ENCODE data around the gene PAQR3. TPM values are rescaled to one million over a fixed set of nuclear protein-coding genes. Genes with fewer than 3 reads are reported as not detected.

The PAQR3 gene
- polyA plus RNA-seq, 3 donors, result 2.7 to 5.6 (median 5.2) TPM

GRCh38 chr4:78907638-78908037 is 31.6 kb downstream of the PAQR3 start:
- Mint-ChIP-seq H3K36me3 (peaks cover 46 to 51% of the 10 kb centered on the region in 2 donors), H3K4me1 (no peaks in the 10 kb centered on the region), H3K27ac (no peak overlapping the region), H3K9me3 (no peaks in the 10 kb centered on the region), H3K27me3 (ENCODE audit: low read depth in 3 of 3) (no peaks in the 10 kb centered on the region), H3K4me3 (no peak overlapping the region)
- no peak overlapping the region for H3K4me2 ChIP-seq (replicated peaks; ENCODE audit: extremely low read depth, low read length, poor library complexity, severe bottlenecking)
- WGBS (ENCODE audit: insufficient coverage), result no CpG with 5 or more reads among the region's 6 CpGs
- H4K20me1 ChIP-seq (ENCODE audit: insufficient read depth, low read length), result no peaks in the 10 kb centered on the region
- H3K9ac ChIP-seq (ENCODE audit: insufficient read depth, low read length, poor library complexity, severe bottlenecking), result no peak overlapping the region
- no peaks in the 10 kb centered on the region for H3K79me2 ChIP-seq (ENCODE audit: insufficient read depth, low read length)
- H3K4me1 ChIP-seq (ENCODE audit: control insufficient read depth in 1 of 2, insufficient read depth in 2 of 2, low read length in 2 of 2), result no peaks in the 10 kb centered on the region
- no peak overlapping the region for H3K27ac ChIP-seq (ENCODE audit: low read depth in 1 of 2, low read length in 2 of 2)
- no peak for DNase-seq
- H3K36me3 ChIP-seq (replicated peaks in 1 of 2; ENCODE audit: control insufficient read depth in 1 of 2, insufficient read depth in 2 of 2, low read length in 2 of 2), result peaks cover 13 to 74% of the 10 kb centered on the region in 2 donors
- H2AFZ ChIP-seq (ENCODE audit: insufficient read depth, low read depth, low read length, poor library complexity, severe bottlenecking), result no peak overlapping the region
- H3K9me3 ChIP-seq (replicated peaks in 1 of 2; ENCODE audit: control insufficient read depth in 1 of 2, insufficient read depth in 1 of 2, low read length in 2 of 2), result no peaks in the 10 kb centered on the region
- no peaks in the 10 kb centered on the region for H3K27me3 ChIP-seq (ENCODE audit: control insufficient read depth in 2 of 2, insufficient read depth in 2 of 2, low read length in 2 of 2)
- intact Hi-C loops (cut with micrococcal nuclease), result no loop called here
- TF ChIP-seq, protein P1, sequence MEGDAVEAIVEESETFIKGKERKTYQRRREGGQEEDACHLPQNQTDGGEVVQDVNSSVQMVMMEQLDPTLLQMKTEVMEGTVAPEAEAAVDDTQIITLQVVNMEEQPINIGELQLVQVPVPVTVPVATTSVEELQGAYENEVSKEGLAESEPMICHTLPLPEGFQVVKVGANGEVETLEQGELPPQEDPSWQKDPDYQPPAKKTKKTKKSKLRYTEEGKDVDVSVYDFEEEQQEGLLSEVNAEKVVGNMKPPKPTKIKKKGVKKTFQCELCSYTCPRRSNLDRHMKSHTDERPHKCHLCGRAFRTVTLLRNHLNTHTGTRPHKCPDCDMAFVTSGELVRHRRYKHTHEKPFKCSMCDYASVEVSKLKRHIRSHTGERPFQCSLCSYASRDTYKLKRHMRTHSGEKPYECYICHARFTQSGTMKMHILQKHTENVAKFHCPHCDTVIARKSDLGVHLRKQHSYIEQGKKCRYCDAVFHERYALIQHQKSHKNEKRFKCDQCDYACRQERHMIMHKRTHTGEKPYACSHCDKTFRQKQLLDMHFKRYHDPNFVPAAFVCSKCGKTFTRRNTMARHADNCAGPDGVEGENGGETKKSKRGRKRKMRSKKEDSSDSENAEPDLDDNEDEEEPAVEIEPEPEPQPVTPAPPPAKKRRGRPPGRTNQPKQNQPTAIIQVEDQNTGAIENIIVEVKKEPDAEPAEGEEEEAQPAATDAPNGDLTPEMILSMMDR (IDR thresholded peaks at IDR 0.05), result no peak
- H3K4me3 ChIP-seq (replicated peaks in 1 of 3; ENCODE audit: low read depth in 2 of 3, low read length in 3 of 3), result no peak overlapping the region

- H3K79me2 ChIP-seq (ENCODE audit: insufficient read depth, low read length), result no peaks in the 10 kb centered on the region
- no peaks in the 10 kb centered on the region for H3K9me3 Mint-ChIP-seq
- TF ChIP-seq, protein P1 (IDR thresholded peaks at IDR 0.05), result no peak
- no peaks in the 10 kb centered on the region for H3K4me1 ChIP-seq (ENCODE audit: control insufficient read depth in 1 of 2, insufficient read depth in 2 of 2, low read length in 2 of 2)
- intact Hi-C loops (cut with micrococcal nuclease), result no loop called here
- no peaks in the 10 kb centered on the region for H3K9me3 ChIP-seq (replicated peaks in 1 of 2; ENCODE audit: control insufficient read depth in 1 of 2, insufficient read depth in 1 of 2, low read length in 2 of 2)
- no peak overlapping the region for H2AFZ ChIP-seq (ENCODE audit: insufficient read depth, low read depth, low read length, poor library complexity, severe bottlenecking)
- no peaks in the 10 kb centered on the region for H4K20me1 ChIP-seq (ENCODE audit: insufficient read depth, low read length)
- no peak overlapping the region for H3K4me2 ChIP-seq (replicated peaks; ENCODE audit: extremely low read depth, low read length, poor library complexity, severe bottlenecking)
- no peak for DNase-seq
- no peak overlapping the region for H3K27ac Mint-ChIP-seq
- peaks cover 3 to 55% of the 10 kb centered on the region in 2 donors for H3K36me3 ChIP-seq (replicated peaks in 1 of 2; ENCODE audit: control insufficient read depth in 1 of 2, insufficient read depth in 2 of 2, low read length in 2 of 2)
- no peaks in the 10 kb centered on the region for H3K27me3 Mint-ChIP-seq (ENCODE audit: low read depth in 3 of 3)
- no peak overlapping the region for H3K4me3 Mint-ChIP-seq
- no CpG with 5 or more reads among the region's 1 CpG for WGBS (ENCODE audit: insufficient coverage)
- H3K9ac ChIP-seq (ENCODE audit: insufficient read depth, low read length, poor library complexity, severe bottlenecking), result no peak overlapping the region
- H3K27me3 ChIP-seq (ENCODE audit: control insufficient read depth in 2 of 2, insufficient read depth in 2 of 2, low read length in 2 of 2), result no peaks in the 10 kb centered on the region
- peaks cover 30 to 38% of the 10 kb centered on the region in 2 donors for H3K36me3 Mint-ChIP-seq
- no peaks in the 10 kb centered on the region for H3K4me1 Mint-ChIP-seq
- no peak overlapping the region for H3K27ac ChIP-seq (ENCODE audit: low read depth in 1 of 2, low read length in 2 of 2)
- no peak overlapping the region for H3K4me3 ChIP-seq (replicated peaks in 1 of 3; ENCODE audit: low read depth in 2 of 3, low read length in 3 of 3)
These were observed 35.1 kb downstream of the PAQR3 start for GRCh38 chr4:78904143-78904542.
